ENCODE measurements around the gene KCTD13. TPM values are rescaled to one million over a fixed set of nuclear protein-coding genes. Genes with fewer than 3 reads are reported as not detected.

KCTD13 gene
- total and polyA plus RNA-seq, 2 of the 8 experiments (the other 6 are each of a cell fraction or from before 2014, with no cell fraction given) = 9.2 to 10.8 TPM

DNA sequence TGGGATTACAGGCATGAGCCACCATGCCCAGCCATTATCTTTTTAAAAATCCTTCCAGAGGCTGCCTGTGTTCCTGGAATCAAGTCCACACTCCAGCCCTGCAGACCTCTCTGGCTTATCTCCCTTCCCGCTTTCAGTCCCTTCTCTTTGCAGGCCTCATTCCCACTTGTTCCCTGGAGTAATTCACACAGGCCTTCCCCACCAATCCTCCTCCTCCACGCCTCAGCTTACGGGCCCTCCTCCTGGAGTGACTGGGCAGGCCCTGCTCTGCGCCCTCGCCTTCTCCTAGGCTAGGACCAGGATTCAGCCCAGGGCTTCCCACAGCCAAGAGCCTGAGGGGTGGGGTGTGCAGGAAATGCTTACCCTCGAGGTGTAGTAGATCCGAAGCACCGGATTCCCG, 65.8 kb downstream of the KCTD13 start:
- Histone ChIP-seq H4K20me1 (replicated peaks in 1 of 2; ENCODE audit: control insufficient read depth in 1 of 2, insufficient read depth in 2 of 2, low read length in 2 of 2) (peaks cover 0 to 5% of the 10 kb centered on the region in 2 experiments), H3K27ac (ENCODE audit: low read depth, low read length) (no peak overlapping the region), H3K4me2 (ENCODE audit: insufficient read depth in 1 of 2, low read depth in 2 of 2, low read length in 2 of 2) (no peak overlapping the region), H2BK20ac (ENCODE audit: low read length) (no peak overlapping the region), H3K79me1 (ENCODE audit: low read depth, low read length) (peaks cover 9% of the 10 kb centered on the region), H2BK120ac (replicated peaks; ENCODE audit: low read depth, low read length) (no peak overlapping the region), H3K18ac (ENCODE audit: extremely low read depth, low read length) (no peak overlapping the region), H3K4me1 (replicated peaks in 1 of 4; ENCODE audit: control insufficient read depth in 3 of 4, insufficient read depth in 4 of 4, low read length in 3 of 4) (peaks cover 0 to 7% (median 3%) of the 10 kb centered on the region in 4 experiments; a peak in 3 of 7 replicates), H2BK12ac (ENCODE audit: low read depth, low read length) (no peak overlapping the region), H3K23ac (ENCODE audit: insufficient read length) (no peak overlapping the region), H3K14ac (ENCODE audit: insufficient read length) (no peak overlapping the region), H2AFZ (ENCODE audit: low read length) (no peak overlapping the region), H3K23me2 (ENCODE audit: low read depth, low read length) (peaks cover 8% of the 10 kb centered on the region; the same call in 1 of the 2 replicates), H4K91ac (replicated peaks; ENCODE audit: insufficient read length, low read length) (no peak overlapping the region), H3K4ac (replicated peaks; ENCODE audit: insufficient read length, low read depth, low read length) (no peak overlapping the region), H3K36me3 (ENCODE audit: control insufficient read depth in 2 of 4, insufficient read depth in 4 of 4, low read length in 3 of 4) (peaks cover 0 to 11% (median 6%) of the 10 kb centered on the region in 4 experiments; a peak in 5 of 8 replicates), H4K5ac (ENCODE audit: insufficient read length, low read depth, low read length) (no peak overlapping the region), H3K79me2 (ENCODE audit: control insufficient read depth in 1 of 2, insufficient read depth in 2 of 2, low read length in 2 of 2) (peaks cover 0 to 9% of the 10 kb centered on the region in 2 experiments; a peak in 2 of 4 replicates), H2BK5ac (ENCODE audit: low read depth, low read length) (no peak overlapping the region), H2BK15ac (ENCODE audit: low read length) (no peak overlapping the region), H3K9me3 (ENCODE audit: insufficient read depth in 2 of 2, low read depth in 1 of 2, low read length in 1 of 2) (no peaks in the 10 kb centered on the region), H4K8ac (ENCODE audit: extremely low read depth, insufficient read depth, low read length) (peak overlapping the region; percentile 36), H3K27me3 (replicated peaks in 1 of 4; ENCODE audit: control insufficient read depth in 3 of 4, extremely low read depth in 1 of 4, insufficient read depth in 3 of 4, low read length in 3 of 4) (no peaks in the 10 kb centered on the region), H2AK5ac (ENCODE audit: low read depth, low read length) (no peak overlapping the region), H3K9ac (replicated peaks in 1 of 4; ENCODE audit: extremely low read depth in 1 of 4, low read depth in 3 of 4, low read length in 3 of 4) (no peak overlapping the region), H3K4me3 (ENCODE audit: extremely low read depth in 1 of 4, insufficient read depth in 2 of 4, low read depth in 3 of 4, low read length in 4 of 4) (no peak overlapping the region), H3K56ac (replicated peaks; ENCODE audit: insufficient read length, low read depth, low read length) (no peak overlapping the region)
- WGBS, 2 experiments (ENCODE audit: extremely low coverage in 1 of 2, insufficient coverage in 1 of 2, insufficient read length in 1 of 2, insufficient replicate concordance in 2 of 2, low coverage in 1 of 2, low lambda C conversion rate in 2 of 2, missing lambda C conversion rate in 1 of 2) = 91% methylated on average over 9 of the region's 9 CpGs; no CpG with 5 or more reads in 1 of the 2 experiments
- FAIRE-seq = no peak
- CTCF ChIA-PET (ENCODE audit: partially characterized antibody) = interaction anchor here (0.6 to 2.9 kb wide), 3 partner anchors 12 to 180 kb away, joined by 3 to 11 read pairs (median 3); no protein-coding TSS in a partner anchor
- DNase-seq (ENCODE audit: low read depth in 1 of 2, low spot score in 2 of 2) = no peak
- POLR2A ChIA-PET (ENCODE audit: partially characterized antibody) = interaction anchor here (3.7 kb wide), 1 partner anchor 11 kb away, joined by 11 read pairs; no protein-coding TSS in a partner anchor
- TF ChIP-seq TAF1 (IDR thresholded peaks at IDR 0.05; ENCODE audit: low read depth, low read length) (no peak), YY1 (IDR thresholded peaks at IDR 0.05; ENCODE audit: low read depth, low read length) (no peak), CBX8 (IDR thresholded peaks at IDR 0.05; ENCODE audit: borderline replicate concordance, low read depth, low read length) (no peak), BRCA1 (IDR thresholded peaks at IDR 0.05; ENCODE audit: low read depth, low read length) (no peak), SP2 (IDR thresholded peaks at IDR 0.05; ENCODE audit: low read length) (no peak), JUN (IDR thresholded peaks at IDR 0.05; ENCODE audit: low read depth, low read length) (no peak), ZNF274 (IDR thresholded peaks at IDR 0.05; ENCODE audit: borderline replicate concordance, extremely low read depth, low read length) (no peak), FOSL1 (IDR thresholded peaks at IDR 0.05; ENCODE audit: insufficient read depth, low read depth, low read length) (no peak), CTBP2 (IDR thresholded peaks at IDR 0.05; ENCODE audit: borderline replicate concordance, insufficient read depth, insufficient read length, low read length) (no peak), SP4 (IDR thresholded peaks at IDR 0.05; ENCODE audit: low read length) (no peak), HDAC6 (IDR thresholded peaks at IDR 0.05; ENCODE audit: low read depth, low read length) (no peak), CEBPB (IDR thresholded peaks at IDR 0.05; ENCODE audit: low read depth, low read length) (no peak), SUZ12 (IDR thresholded peaks at IDR 0.05; ENCODE audit: low read length) (no peak)
- TF ChIP-seq, protein P1, sequence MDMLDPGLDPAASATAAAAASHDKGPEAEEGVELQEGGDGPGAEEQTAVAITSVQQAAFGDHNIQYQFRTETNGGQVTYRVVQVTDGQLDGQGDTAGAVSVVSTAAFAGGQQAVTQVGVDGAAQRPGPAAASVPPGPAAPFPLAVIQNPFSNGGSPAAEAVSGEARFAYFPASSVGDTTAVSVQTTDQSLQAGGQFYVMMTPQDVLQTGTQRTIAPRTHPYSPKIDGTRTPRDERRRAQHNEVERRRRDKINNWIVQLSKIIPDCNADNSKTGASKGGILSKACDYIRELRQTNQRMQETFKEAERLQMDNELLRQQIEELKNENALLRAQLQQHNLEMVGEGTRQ (IDR thresholded peaks at IDR 0.05; ENCODE audit: low read length) = no peak

All from H1 (cell line).